Spinal cord (tissue), 10 donors: ENCODE measurements around the gene MDP1. TPM values are rescaled to one million over a fixed set of nuclear protein-coding genes. Genes with fewer than 3 reads are reported as not detected.
"Not testable (repeated sequence)": the region's sequence is repeated elsewhere in the genome, so short reads cannot be mapped to it uniquely, and the experiment has no call there.

Experiments
- DNase-seq, 6 donors: peaks; one replicate each; pipeline versions ENCODE4 v3.0.0 to v3.0.0-alpha.2; 2013 to 2015; ENCODE audit warnings: low spot score in 6 of 6, low read depth in 4 of 6
- H3K27ac ChIP-seq: one replicate; pipeline ENCODE4 v1.5.1; 2013; ENCODE audit warnings: low read depth, low read length, control low read depth
- H3K27me3 ChIP-seq: one replicate; pipeline ENCODE4 v1.6.1; 2013; ENCODE audit warnings: low read length; ENCODE audit not compliant: control insufficient read depth, insufficient read depth
- H3K36me3 ChIP-seq: one replicate; pipeline ENCODE4 v1.6.1; 2013; ENCODE audit warnings: low read length; ENCODE audit not compliant: control insufficient read depth, insufficient read depth
- H3K4me1 ChIP-seq: one replicate; pipeline ENCODE4 v1.6.1; 2013; ENCODE audit warnings: low read length; ENCODE audit not compliant: control insufficient read depth, insufficient read depth
- H3K4me3 ChIP-seq: one replicate; pipeline ENCODE4 v1.5.1; 2013; ENCODE audit warnings: low read depth, low read length, control low read depth
- H3K9me3 ChIP-seq: one replicate; pipeline ENCODE4 v1.6.1; 2013; ENCODE audit warnings: low read length; ENCODE audit not compliant: control insufficient read depth, insufficient read depth
- WGBS: methylation state at CpG from one replicate; pipeline ENCODE4 v1.1.5; 2013; ENCODE audit warnings: missing lambda C conversion rate; ENCODE audit not compliant: insufficient coverage; 5-methylcytosine and 5-hydroxymethylcytosine counted together
- polyA plus RNA-seq, 2 donors: library from polyadenylated mRNA; unstranded; fragments of 120-200 nt; gene quantifications; one replicate each; pipeline ENCODE4 v1.2.1, GENCODE V29; 2013; ENCODE audit not compliant: insufficient read length in 2 of 2
- total RNA-seq, 2 donors: library from RNA; depleted of rRNA in 1 of 2; stranded (reverse); fragments of 120-200 nt in 1 of 2; fragments of >200 nt in 1 of 2; gene quantifications; one replicate each; pipeline versions ENCODE4 v1.2.3 to v1.2.4, GENCODE V29; 2013 to 2014
- donor health status: healthy.

MDP1 gene
- total and polyA plus RNA-seq, 4 donors = 19.5 to 46.2 (median 21.7) TPM

GRCh38 chr14:24232645-24233537 is 17.0 kb upstream of the MDP1 start, which contains the start of gene GMPR2:
Gene GMPR2 (plus strand): TSS chr14:24232929. CDS start chr14:24233254, 325 bp downstream.
- H3K36me3 ChIP-seq = peaks cover 25% of the 10 kb centered on the region
- H3K4me3 ChIP-seq = peak within 1 kb of the TSS; percentile 93
- H3K4me1 ChIP-seq = peaks cover 19% of the 10 kb centered on the region
- no peaks in the 10 kb centered on the region for H3K27me3 ChIP-seq
- peak within 1 kb of the TSS; percentile 90 for H3K27ac ChIP-seq
- no peaks in the 10 kb centered on the region for H3K9me3 ChIP-seq
- DNase-seq = no peak
- 4% methylated on average over 27 of the region's 38 CpGs for WGBS

- peaks cover 19% of the 10 kb centered on the region for H3K4me1 ChIP-seq
- peak; percentile 81 to 98 (median 91) for DNase-seq
- 0% methylated on average over 27 of the region's 30 CpGs for WGBS
- H3K27me3 ChIP-seq = no peaks in the 10 kb centered on the region
- H3K4me3 ChIP-seq = peak within 1 kb of the TSS; percentile 93
- no peaks in the 10 kb centered on the region for H3K9me3 ChIP-seq
- peak within 1 kb of the TSS; percentile 90 for H3K27ac ChIP-seq
- H3K36me3 ChIP-seq = peaks cover 21% of the 10 kb centered on the region
Observed at GRCh38 chr14:24232121-24232644, 16.3 kb upstream of the MDP1 start, which contains the start of gene NEDD8. Gene NEDD8 (minus strand): TSS chr14:24232367. CDS start chr14:24232267, 100 bp downstream.

DNA sequence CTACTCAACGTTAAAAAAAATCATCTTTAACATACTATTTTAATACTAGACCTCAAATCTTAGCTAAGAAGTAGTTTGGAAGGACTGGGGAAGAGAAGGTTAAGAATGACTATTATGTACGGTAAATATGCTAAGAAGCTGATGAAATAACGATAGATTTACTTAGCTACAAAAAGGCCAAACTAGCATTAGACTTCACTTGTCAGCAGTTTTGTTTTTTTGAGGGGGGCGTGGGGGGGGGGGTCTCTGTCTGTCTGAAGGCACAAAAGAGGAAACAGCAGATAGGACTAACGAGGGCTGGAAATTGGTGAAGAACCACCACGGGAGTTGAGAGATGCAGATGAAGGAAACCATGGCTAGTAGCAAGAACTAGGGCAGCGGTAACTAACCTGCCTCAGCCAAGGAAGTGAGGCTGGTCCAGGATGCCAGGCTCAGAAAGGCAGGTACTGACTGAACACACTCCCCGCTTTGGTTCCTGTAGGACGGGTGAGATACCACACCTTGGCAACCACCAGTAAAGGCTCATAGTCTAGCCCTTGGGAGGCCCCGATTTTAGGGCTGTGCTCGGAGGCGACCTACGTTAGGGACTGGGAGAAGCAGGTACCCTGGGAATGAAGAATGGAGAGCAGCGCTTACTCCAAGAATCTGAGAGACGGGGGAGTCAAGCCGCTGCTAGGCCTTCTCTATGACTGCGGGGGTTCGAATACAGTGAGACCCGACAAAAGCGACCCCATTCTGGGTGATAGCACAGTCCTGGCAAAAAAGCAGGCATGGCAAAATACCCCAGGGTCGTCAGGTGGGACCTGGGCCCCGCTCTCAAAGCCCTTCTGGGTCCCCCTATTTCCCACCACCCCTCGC is 15.6 kb upstream of the MDP1 start:
- H3K4me1 ChIP-seq = peaks cover 19% of the 10 kb centered on the region
- H3K9me3 ChIP-seq = no peaks in the 10 kb centered on the region
- 5% methylated on average over 20 of the region's 23 CpGs for WGBS
- peak overlapping the region; percentile 93 for H3K4me3 ChIP-seq
- DNase-seq = no peak
- H3K36me3 ChIP-seq = peaks cover 14% of the 10 kb centered on the region
- peak overlapping the region; percentile 90 for H3K27ac ChIP-seq
- H3K27me3 ChIP-seq = no peaks in the 10 kb centered on the region

- DNase-seq = no peak
- H3K27me3 ChIP-seq = no peaks in the 10 kb centered on the region
- H3K4me1 ChIP-seq = peaks cover 19% of the 10 kb centered on the region
- no peaks in the 10 kb centered on the region for H3K9me3 ChIP-seq
- H3K27ac ChIP-seq = no peak overlapping the region
- no CpG with 5 or more reads among the region's 1 CpG for WGBS
- H3K36me3 ChIP-seq = peaks cover 10% of the 10 kb centered on the region
- no peak overlapping the region for H3K4me3 ChIP-seq
Observed at GRCh38 chr14:24228902-24229301, 13.0 kb upstream of the MDP1 start.

GRCh38 chr14:24226473-24226872 is 10.6 kb upstream of the MDP1 start:
- Histone ChIP-seq H3K36me3 (peaks cover 10% of the 10 kb centered on the region), H3K9me3 (no peaks in the 10 kb centered on the region), H3K4me1 (peaks cover 8% of the 10 kb centered on the region), H3K27me3 (no peaks in the 10 kb centered on the region), H3K4me3 (no peak overlapping the region), H3K27ac (no peak overlapping the region)
- DNase-seq = no peak
- no CpG with 5 or more reads among the region's 1 CpG for WGBS

DNA sequence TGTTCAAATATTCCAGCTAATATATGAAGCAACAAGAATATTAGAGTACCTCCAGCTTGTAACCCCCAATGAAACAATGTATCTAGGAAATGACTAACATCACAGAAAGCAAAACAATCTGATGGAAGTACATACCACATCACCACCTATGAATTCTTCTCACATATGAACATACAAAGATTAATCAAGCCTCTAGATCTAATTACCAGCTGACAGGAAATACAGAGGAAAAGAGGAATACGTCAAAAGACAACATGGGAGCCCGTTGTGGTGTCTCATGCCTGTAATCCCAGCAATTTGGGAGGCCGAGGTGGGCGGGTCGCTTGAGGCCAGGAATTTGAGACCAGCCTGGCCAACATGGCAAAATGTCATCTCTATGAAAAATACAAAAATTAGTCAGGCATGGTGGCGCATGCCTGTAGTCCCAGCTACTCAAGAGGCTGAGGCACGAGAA is 8.8 kb upstream of the MDP1 start:
- Histone ChIP-seq H3K9me3 (no peaks in the 10 kb centered on the region), H3K4me3 (no peak overlapping the region), H3K27me3 (no peaks in the 10 kb centered on the region), H3K4me1 (no peaks in the 10 kb centered on the region), H3K27ac (no peak overlapping the region), H3K36me3 (peaks cover 10% of the 10 kb centered on the region)
- WGBS = 96% methylated on average over 7 of the region's 7 CpGs
- DNase-seq = no peak

DNA sequence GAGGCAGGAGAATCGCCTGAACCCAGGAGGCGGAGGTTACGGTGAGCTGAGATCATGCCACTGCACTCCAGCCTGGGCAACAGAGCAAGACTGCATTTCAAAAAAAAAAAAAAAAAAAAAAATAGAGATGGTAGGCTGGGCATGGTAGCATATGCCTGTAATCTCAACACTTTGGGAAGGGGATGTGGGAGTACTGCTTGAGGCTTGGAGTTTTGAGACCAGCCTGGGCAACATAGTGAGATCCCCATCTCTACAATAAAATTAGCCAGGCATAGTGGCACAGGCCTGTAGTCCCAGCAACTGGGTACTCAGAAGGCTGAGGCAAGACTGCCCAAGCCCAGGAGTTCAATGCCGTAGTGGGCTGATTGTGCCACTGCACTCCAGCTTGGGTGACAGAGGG is 7.1 kb upstream of the MDP1 start:
- not testable (repeated sequence) for H3K9me3 ChIP-seq, H3K4me1 ChIP-seq, H3K36me3 ChIP-seq, H3K4me3 ChIP-seq, H3K27ac ChIP-seq, DNase-seq, H3K27me3 ChIP-seq
- 100% methylated on average over 3 of the region's 4 CpGs for WGBS

GRCh38 chr14:24219521-24219920 is 3.7 kb upstream of the MDP1 start:
- H3K9me3 ChIP-seq = no peaks in the 10 kb centered on the region
- WGBS = no CpG with 5 or more reads among the region's 3 CpGs
- H3K36me3 ChIP-seq = peaks cover 4% of the 10 kb centered on the region
- DNase-seq = no peak
- peaks cover 11% of the 10 kb centered on the region for H3K4me1 ChIP-seq
- no peak overlapping the region for H3K4me3 ChIP-seq
- H3K27ac ChIP-seq = no peak overlapping the region
- H3K27me3 ChIP-seq = no peaks in the 10 kb centered on the region

DNA sequence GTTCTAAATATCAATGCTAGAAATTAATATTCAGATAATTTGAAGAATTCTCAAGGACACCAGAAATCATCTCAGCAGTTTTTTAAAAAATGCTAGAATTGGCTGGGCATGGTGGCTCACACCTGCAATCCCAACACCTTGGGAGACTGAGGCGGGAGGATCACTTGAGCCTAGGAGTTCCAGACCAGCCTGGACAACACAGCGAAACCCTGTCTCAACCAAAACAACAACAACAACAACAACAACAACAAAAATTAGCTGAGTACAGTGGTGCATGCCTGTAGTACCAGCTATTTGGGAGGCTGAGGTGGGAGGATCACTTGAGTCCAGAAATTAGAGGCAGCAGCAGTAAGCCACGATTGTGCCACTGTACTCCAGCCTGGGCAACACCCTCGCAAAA is 3.2 kb upstream of the MDP1 start:
- Histone ChIP-seq H3K4me1 (peaks cover 12% of the 10 kb centered on the region), H3K27ac (no peak overlapping the region), H3K27me3 (no peaks in the 10 kb centered on the region), H3K4me3 (no peak overlapping the region), H3K9me3 (no peaks in the 10 kb centered on the region), H3K36me3 (peaks cover 4% of the 10 kb centered on the region)
- DNase-seq = no peak
- WGBS = no CpG with 5 or more reads among the region's 4 CpGs
